Endothelial cell of umbilical vein (primary cell): ENCODE results near the gene CACNA1C. TPM values are rescaled to one million over a fixed set of nuclear protein-coding genes. Genes with fewer than 3 reads are reported as not detected.

Experiments used
- BruUV-seq: library from RNA; stranded (reverse); fragments of 400-500 nt; replicated peaks from 2 replicates; lab custom pipeline; 2021; lab: Mats Ljungman, UMichigan
- CTCF ChIA-PET: fragments of 300-600, 350-600 bp; sonication (Branson Sonifier 250); formaldehyde crosslinking; loops from one replicate; lab custom pipeline; 2021; ENCODE audit warnings: antibody characterized with exemption, inconsistent platforms; lab: Charles Lee
- POLR2A ChIA-PET: fragments of 300-600, 350-600 bp; sonication (Branson Sonifier 250); formaldehyde crosslinking; loops from one replicate; lab custom pipeline; 2021; ENCODE audit warnings: antibody characterized with exemption, inconsistent platforms; lab: Charles Lee
- DNase-seq: peaks from one replicate; pipeline ENCODE4 v3.0.0-alpha.2; 2011; ENCODE audit warnings: low read depth, low spot score
- FAIRE-seq: peaks from 2 replicates; lab custom pipeline; 2011; peaks lifted over from hg19 to GRCh38; lab: Jason Lieb, UNC
- H2AFZ ChIP-seq: 2 replicates; pipeline ENCODE4 v1.6.0; 2012; ENCODE audit warnings: low read depth, low read length, control low read depth, inconsistent platforms
- H3K27ac ChIP-seq: 2 replicates; pipeline ENCODE4 v1.5.1; 2011; ENCODE audit warnings: low read depth, mild to moderate bottlenecking, control low read depth, low read length, moderate library complexity; ENCODE audit not compliant: insufficient read depth
- H3K27me3 ChIP-seq, 2 experiments: 2 replicates each; pipeline versions ENCODE4 v1.6.0 to v1.6.1; 2011; ENCODE audit warnings: low read length in 2 of 2, mixed read lengths in 1 of 2; ENCODE audit not compliant: control insufficient read depth in 2 of 2, insufficient read depth in 2 of 2
- H3K36me3 ChIP-seq, 2 experiments: 2 replicates in 1 of 2; 3 replicates in 1 of 2; pipeline ENCODE4 v1.5.1; 2011; ENCODE audit warnings: low read length in 2 of 2, mild to moderate bottlenecking in 1 of 2, moderate library complexity in 1 of 2; ENCODE audit not compliant: control insufficient read depth in 2 of 2, insufficient read depth in 2 of 2; ENCODE audit errors: extremely low read depth in 1 of 2
- H3K4me1 ChIP-seq: 3 replicates; pipeline ENCODE4 v1.5.1; 2011; ENCODE audit warnings: mild to moderate bottlenecking, low read length; ENCODE audit not compliant: control insufficient read depth, insufficient read depth; ENCODE audit errors: extremely low read depth
- H3K4me2 ChIP-seq: 2 replicates; pipeline ENCODE4 v1.6.1; 2011; ENCODE audit warnings: low read length, control low read depth, mixed read lengths; ENCODE audit not compliant: insufficient read depth
- H3K4me3 ChIP-seq, 3 experiments: fragments of 200-600 bp in 1 of 3; sonication (generic), shearing (Covaris generic) in 1 of 3; replicated peaks in 1 of 3; 2 replicates each; pipeline ENCODE4 v1.5.1; 2011 to 2016; ENCODE audit warnings: control low read depth in 3 of 3, low read length in 3 of 3, mild to moderate bottlenecking in 2 of 3, inconsistent platforms in 1 of 3, low read depth in 1 of 3, moderate library complexity in 1 of 3; ENCODE audit not compliant: insufficient read depth in 1 of 3
- H3K79me2 ChIP-seq: 2 replicates; pipeline ENCODE4 v1.6.0; 2012; ENCODE audit warnings: low read length, inconsistent platforms; ENCODE audit not compliant: control insufficient read depth, insufficient read depth
- H3K9ac ChIP-seq: replicated peaks from 2 replicates; pipeline ENCODE3; 2011; ENCODE audit warnings: low read length, control low read depth; ENCODE audit not compliant: insufficient read depth; ENCODE audit errors: extremely low read depth
- H3K9me1 ChIP-seq: replicated peaks from 3 replicates; pipeline ENCODE4 v1.6.0; 2011; ENCODE audit warnings: mild to moderate bottlenecking, low read length; ENCODE audit not compliant: control insufficient read depth, insufficient read depth; ENCODE audit errors: extremely low read depth
- H3K9me3 ChIP-seq: replicated peaks from 2 replicates; pipeline ENCODE4 v1.5.1; 2012; ENCODE audit warnings: low read length, inconsistent platforms; ENCODE audit not compliant: control insufficient read depth, insufficient read depth
- H4K20me1 ChIP-seq: replicated peaks from 2 replicates; pipeline ENCODE3; 2011; ENCODE audit warnings: mild to moderate bottlenecking, low read length; ENCODE audit not compliant: control insufficient read depth, insufficient read depth; ENCODE audit errors: extremely low read depth
- EZH2 ChIP-seq: IDR thresholded peaks from 2 replicates; pipeline ENCODE4 v1.6.1; 2012; ENCODE audit warnings: borderline replicate concordance, low read depth, mild to moderate bottlenecking, moderate library complexity, low read length, inconsistent platforms; ENCODE audit not compliant: severe bottlenecking
- FOS ChIP-seq: IDR thresholded peaks from 2 replicates; pipeline ENCODE4 v1.6.1; 2011; ENCODE audit warnings: mild to moderate bottlenecking, low read length, moderate library complexity, borderline replicate concordance; ENCODE audit not compliant: insufficient read depth
- GATA2 ChIP-seq: IDR thresholded peaks from 2 replicates; pipeline ENCODE4 v1.7.0; 2011; ENCODE audit warnings: low read depth, mild to moderate bottlenecking, moderate library complexity, mixed read lengths, low read length; ENCODE audit not compliant: insufficient read length, insufficient read depth
- JUN ChIP-seq: IDR thresholded peaks from 2 replicates; pipeline ENCODE4 v1.6.1; 2011; ENCODE audit warnings: borderline replicate concordance, low read depth; ENCODE audit not compliant: insufficient read length, insufficient read depth
- MYC ChIP-seq: IDR thresholded peaks from one replicate; pipeline ENCODE4 v1.6.1; 2011; ENCODE audit warnings: mild to moderate bottlenecking, low read depth, low read length
- POLR2A ChIP-seq: IDR thresholded peaks from 2 replicates; pipeline ENCODE4 v1.6.1; 2012; ENCODE audit warnings: low read depth, mild to moderate bottlenecking, control low read depth, low read length
- POLR2AphosphoS5 ChIP-seq: IDR thresholded peaks from 2 replicates; pipeline ENCODE4 v1.6.1; 2012; ENCODE audit warnings: low read depth, mild to moderate bottlenecking, control low read depth, low read length, moderate library complexity; ENCODE audit not compliant: insufficient read depth
- dilution Hi-C: fragments of 300-500 bp; cut with MboI; formaldehyde crosslinking; loops from one replicate; pipeline ENCODE4 v1.15.0; 2019; ENCODE audit warnings: low sequenced_read_pairs; ENCODE audit not compliant: extremely low pct_ligation_motif_present
- intact Hi-C: fragments of 100-400 bp; cut with micrococcal nuclease; formaldehyde crosslinking; loops from one replicate; pipeline ENCODE4 v1.10.0; 2022
- polyA plus RNA-seq, 4 experiments: library from polyadenylated mRNA; depleted of rRNA in 3 of 4; stranded (reverse) in 3 of 4; unstranded in 1 of 4; fragments of >200 nt; gene quantifications; 2 replicates each; pipeline versions ENCODE4 v1.2.1 to v1.2.3, GENCODE V29; 2011 to 2012; ENCODE audit warnings: missing spikeins in 1 of 4
- total RNA-seq: library from RNA; stranded (reverse); gene quantifications from 2 replicates; pipeline ENCODE4 v1.2.3, GENCODE V29; 2021
- TF ChIP-seq, protein P1 (sequence below), 2 donors: IDR thresholded peaks; 1 replicate in 1 of 2; 2 replicates in 1 of 2; pipeline ENCODE4 v1.5.1; 2011; ENCODE audit warnings: low read length in 2 of 2, mild to moderate bottlenecking in 2 of 2, moderate library complexity in 2 of 2, control low read depth in 1 of 2, inconsistent platforms in 1 of 2, low read depth in 1 of 2; ENCODE audit not compliant: insufficient read depth in 1 of 2; ENCODE audit errors: extremely low read depth in 1 of 2
- TF ChIP-seq, protein P2 (sequence below): IDR thresholded peaks from 2 replicates; pipeline ENCODE4 v1.6.1; 2011; ENCODE audit not compliant: insufficient read depth, insufficient read length

Gene CACNA1C
- total and polyA plus RNA-seq, 2 donors (not counting 3 experiments of a cell fraction or from before 2014, with no cell fraction given): not detected

DNA sequence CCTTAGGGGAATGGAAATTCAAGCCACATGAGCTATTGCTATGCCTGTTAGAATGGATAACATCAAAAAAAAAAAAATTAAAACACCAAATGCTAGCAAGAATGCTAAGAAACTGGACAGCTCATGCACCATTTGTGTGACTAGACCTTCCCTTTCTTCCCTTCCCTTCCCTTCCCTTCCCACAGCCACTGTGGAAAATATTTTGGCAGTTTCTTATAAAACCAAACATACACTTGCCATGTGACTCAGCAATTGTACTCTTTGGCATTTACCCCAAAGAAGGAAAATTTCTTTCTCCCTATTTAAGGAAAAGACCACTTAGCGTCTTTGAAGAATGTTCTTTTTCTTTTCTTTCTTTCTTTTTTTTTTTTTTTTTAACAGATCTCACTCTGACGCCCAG, 692.9 kb downstream of the CACNA1C start:
- H3K9me1 ChIP-seq: no peaks in the 10 kb centered on the region
- BruUV-seq: no TSS peak
- H3K4me1 ChIP-seq: no peaks in the 10 kb centered on the region
- no peaks in the 10 kb centered on the region for H3K36me3 ChIP-seq
- no peaks in the 10 kb centered on the region for H3K27me3 ChIP-seq
- dilution Hi-C loops (no loop called here), intact Hi-C loops (no loop called here)
- H4K20me1 ChIP-seq: no peaks in the 10 kb centered on the region
- POLR2A ChIA-PET: no interaction called here
- no peaks in the 10 kb centered on the region for H3K9me3 ChIP-seq
- H3K4me2 ChIP-seq: no peak overlapping the region
- H3K79me2 ChIP-seq: no peaks in the 10 kb centered on the region
- CTCF ChIA-PET: no interaction called here
- TF ChIP-seq JUN (no peak), MYC (no peak), FOS (no peak), EZH2 (no peak), POLR2AphosphoS5 (no peak), GATA2 (no peak), POLR2A (no peak)
- TF ChIP-seq, protein P1, sequence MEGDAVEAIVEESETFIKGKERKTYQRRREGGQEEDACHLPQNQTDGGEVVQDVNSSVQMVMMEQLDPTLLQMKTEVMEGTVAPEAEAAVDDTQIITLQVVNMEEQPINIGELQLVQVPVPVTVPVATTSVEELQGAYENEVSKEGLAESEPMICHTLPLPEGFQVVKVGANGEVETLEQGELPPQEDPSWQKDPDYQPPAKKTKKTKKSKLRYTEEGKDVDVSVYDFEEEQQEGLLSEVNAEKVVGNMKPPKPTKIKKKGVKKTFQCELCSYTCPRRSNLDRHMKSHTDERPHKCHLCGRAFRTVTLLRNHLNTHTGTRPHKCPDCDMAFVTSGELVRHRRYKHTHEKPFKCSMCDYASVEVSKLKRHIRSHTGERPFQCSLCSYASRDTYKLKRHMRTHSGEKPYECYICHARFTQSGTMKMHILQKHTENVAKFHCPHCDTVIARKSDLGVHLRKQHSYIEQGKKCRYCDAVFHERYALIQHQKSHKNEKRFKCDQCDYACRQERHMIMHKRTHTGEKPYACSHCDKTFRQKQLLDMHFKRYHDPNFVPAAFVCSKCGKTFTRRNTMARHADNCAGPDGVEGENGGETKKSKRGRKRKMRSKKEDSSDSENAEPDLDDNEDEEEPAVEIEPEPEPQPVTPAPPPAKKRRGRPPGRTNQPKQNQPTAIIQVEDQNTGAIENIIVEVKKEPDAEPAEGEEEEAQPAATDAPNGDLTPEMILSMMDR (IDR thresholded peaks at IDR 0.05; ENCODE audit: extremely low read depth in 1 of 2, insufficient read depth in 1 of 2, low read depth in 1 of 2, low read length in 2 of 2): no peak
- TF ChIP-seq, protein P2, sequence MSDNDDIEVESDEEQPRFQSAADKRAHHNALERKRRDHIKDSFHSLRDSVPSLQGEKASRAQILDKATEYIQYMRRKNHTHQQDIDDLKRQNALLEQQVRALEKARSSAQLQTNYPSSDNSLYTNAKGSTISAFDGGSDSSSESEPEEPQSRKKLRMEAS: no peak
- no peak overlapping the region for H3K27ac ChIP-seq
- no peak overlapping the region for H3K4me3 ChIP-seq
- FAIRE-seq (no peak), DNase-seq (no peak)
- H2AFZ ChIP-seq: no peak overlapping the region
- no peak overlapping the region for H3K9ac ChIP-seq

Other genes starting within 250 kb of the CACNA1C start
- gene LRTM2, start 232.4 kb upstream of the CACNA1C start, total RNA-seq: not detected in 2 replicates
- not detected in 2 replicates for gene LRTM2, start 232.4 kb upstream of the CACNA1C start, polyA plus RNA-seq
- 0.51 and 0.73 TPM in 2 replicates for gene CACNA2D4, start 134.3 kb upstream of the CACNA1C start, total RNA-seq
- gene CACNA2D4, start 134.3 kb upstream of the CACNA1C start, polyA plus RNA-seq: 0.58 and 0.67 TPM in 2 replicates
- gene DCP1B, start 48.5 kb upstream of the CACNA1C start, total RNA-seq: 10.6 and 11.2 TPM in 2 replicates
- gene DCP1B, start 48.5 kb upstream of the CACNA1C start, polyA plus RNA-seq: 19.8 and 23.0 TPM in 2 replicates